ENCODE measurements around the gene CDK5. TPM values are rescaled to one million over a fixed set of nuclear protein-coding genes. Genes with fewer than 3 reads are reported as not detected.
A peak's percentile ranks its signal among the peaks of the same experiment; 100 is the strongest.

Gene CDK5
- total and polyA plus RNA-seq, 9 of the 15 experiments (the other 6 are each of a cell fraction or from before 2014, with no cell fraction given): 3.2 to 38.0 (median 27.5) TPM

GRCh38 chr7:151011097-151011409 is 46.6 kb downstream of the CDK5 start (continued):
- TF ChIP-seq CBX8 (IDR thresholded peaks at IDR 0.05; ENCODE audit: borderline replicate concordance, extremely low read depth, low read depth, low read length, poor library complexity, severe bottlenecking) (no peak), HLTF (IDR thresholded peaks at IDR 0.05) (no peak)

GRCh38 chr7:151010307-151011096 is 47.2 kb downstream of the CDK5 start:
- peak overlapping the region; percentile 85 for H3K27ac ChIP-seq (ENCODE audit: extremely low read depth, low read depth, low read length)
- H3K36me3 ChIP-seq (ENCODE audit: control insufficient read depth, insufficient read depth, low read length): peaks cover 36% of the 10 kb centered on the region; the same call in 2 of the 3 replicates
- POLR2A ChIA-PET: interaction anchor here (0.6 to 8.4 kb wide), 15 partner anchors 12 to 690 kb away, joined by 3 to 146 read pairs (median 3); partner anchors contain the start of genes ABCB8, ATG9B and FASTK
- DNase-seq (ENCODE audit: extremely low read depth in 1 of 4, low spot score in 3 of 4) (peak; percentile 69 to 93 (median 74)), ATAC-seq (peak; percentile 59), FAIRE-seq (peak; percentile 69)
- H3K9ac ChIP-seq (ENCODE audit: insufficient read depth in 1 of 2, low read depth in 2 of 2, low read length in 2 of 2): peak overlapping the region; percentile 77 to 94
- CTCF ChIA-PET (ENCODE audit: low intra/inter-chr PET ratio): interaction anchor here (1.0 to 3.5 kb wide), 2 partner anchors 48 to 100 kb away, joined by 3 to 15 read pairs; no protein-coding TSS in a partner anchor
- H3K79me2 ChIP-seq (ENCODE audit: control insufficient read depth, insufficient read depth, low read length): peaks cover 45% of the 10 kb centered on the region
- no peaks in the 10 kb centered on the region; a peak in 1 of 5 replicates for H3K27me3 ChIP-seq (ENCODE audit: control insufficient read depth in 2 of 2, insufficient read depth in 2 of 2, low read length in 2 of 2)
- peaks cover 42 to 78% of the 10 kb centered on the region in 2 experiments for H3K4me1 ChIP-seq (replicated peaks in 1 of 2; ENCODE audit: control insufficient read depth in 2 of 2, insufficient read depth in 2 of 2, low read length in 2 of 2)
- H3K4me2 ChIP-seq (ENCODE audit: insufficient read depth, low read length): peak overlapping the region; percentile 100
- in situ Hi-C loops (cut with MboI): no loop called here
- 1% methylated on average over 18 of the region's 18 CpGs for WGBS (ENCODE audit: insufficient coverage, low coverage, missing lambda C conversion rate)
- no peaks in the 10 kb centered on the region for H3K9me3 ChIP-seq (replicated peaks; ENCODE audit: control insufficient read depth, insufficient read depth, low read depth, low read length)
- H3K9me1 ChIP-seq (ENCODE audit: control insufficient read depth, insufficient read depth, low read length): no peaks in the 10 kb centered on the region
- no peaks in the 10 kb centered on the region for H4K20me1 ChIP-seq (replicated peaks; ENCODE audit: control insufficient read depth, insufficient read depth, low read length)
- H2AFZ ChIP-seq (ENCODE audit: low read depth, low read length): peak overlapping the region; percentile 92
- BruUV-seq (replicated peaks): TSS peak; percentile 50
- peak overlapping the region; percentile 57 for H3K4me3 ChIP-seq
- intact Hi-C loops (cut with micrococcal nuclease): loop anchor here (10.0 kb wide), 1 partner anchor 164 kb away; no protein-coding TSS in a partner anchor
- TF ChIP-seq ZNF121 (CRISPR knock-in tag; conservative IDR thresholded peaks at IDR 0.05) (no peak), PCBP2 (IDR thresholded peaks at IDR 0.05; ENCODE audit: low read depth, low read length, poor library complexity, severe bottlenecking) (no peak), BCL6 (CRISPR knock-in tag; IDR thresholded peaks at IDR 0.05) (0 out of 2 replicates have a peak, but pooled peaks have one; percentile 21), RB1 (IDR thresholded peaks at IDR 0.05; ENCODE audit: low read depth) (no peak; the same call in none of the 2 replicates), ZNF324 (CRISPR knock-in tag; IDR thresholded peaks at IDR 0.05) (no peak), MEF2A (IDR thresholded peaks at IDR 0.05; ENCODE audit: control insufficient read depth, low read depth, low read length) (no peak), AFF4 (CRISPR knock-in tag; IDR thresholded peaks at IDR 0.05) (no peak; the same call in 1 of the 2 replicates), SRSF7 (optimal IDR thresholded peaks at IDR 0.05; ENCODE audit: low read depth, low read length) (no peak), USF2 (CRISPR knock-in tag; IDR thresholded peaks at IDR 0.05) (no peak), ZNF146 (CRISPR knock-in tag; IDR thresholded peaks at IDR 0.05; ENCODE audit: unreplicated experiment) (peak; percentile 41), BDP1 (IDR thresholded peaks at IDR 0.05; ENCODE audit: insufficient read depth, insufficient read length) (no peak)

Measured in K562 (cell line).